ENCODE measurements around the gene IFT74. TPM values are rescaled to one million over a fixed set of nuclear protein-coding genes. Genes with fewer than 3 reads are reported as not detected.
"Not testable (repeated sequence)": the region's sequence is repeated elsewhere in the genome, so short reads cannot be mapped to it uniquely, and the experiment has no call there.

Gene IFT74
- total RNA-seq, 1 donor from 2014 or later, result 22.1 TPM

- DNase-seq (ENCODE audit: low spot score in 2 of 2, unreplicated experiment in 2 of 2), result no peak
- H3K27me3 Mint-ChIP-seq (ENCODE audit: low read depth), result no peaks in the 10 kb centered on the region
- no peak for TF ChIP-seq CTCF (IDR thresholded peaks at IDR 0.05; ENCODE audit: unreplicated experiment)
- H3K36me3 Mint-ChIP-seq, result no peaks in the 10 kb centered on the region
- no peak overlapping the region for H3K4me3 Mint-ChIP-seq
- H3K27ac Mint-ChIP-seq, result no peak overlapping the region
- H3K4me1 Mint-ChIP-seq, result peaks cover 31% of the 10 kb centered on the region
- peaks cover 4% of the 10 kb centered on the region for H3K9me3 Mint-ChIP-seq
Observed at GRCh38 chr9:27089706-27090105, 133.5 kb downstream of the IFT74 start.

DNA sequence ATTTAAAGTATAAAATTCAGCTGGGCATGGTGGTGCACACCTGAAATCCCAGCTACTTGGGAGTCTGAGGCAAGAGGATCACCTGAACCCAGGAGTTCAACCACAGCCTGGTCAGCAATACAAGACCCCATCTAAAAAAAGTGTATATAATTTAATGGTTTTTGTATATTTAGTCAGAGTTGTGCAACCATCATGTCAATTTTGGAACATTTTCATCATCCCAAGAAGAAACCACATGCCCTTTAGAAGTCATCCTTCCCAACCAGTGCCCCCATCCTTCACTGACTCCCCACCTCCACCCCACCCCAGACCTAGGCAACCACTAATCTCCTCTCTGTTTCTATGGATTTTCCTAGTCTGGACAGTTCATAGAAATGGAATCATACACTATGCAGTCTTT is 134.0 kb downstream of the IFT74 start:
- peaks cover 4% of the 10 kb centered on the region for H3K9me3 Mint-ChIP-seq
- no peak for TF ChIP-seq CTCF (IDR thresholded peaks at IDR 0.05; ENCODE audit: unreplicated experiment)
- no peaks in the 10 kb centered on the region for H3K27me3 Mint-ChIP-seq (ENCODE audit: low read depth)
- DNase-seq (ENCODE audit: low spot score in 2 of 2, unreplicated experiment in 2 of 2), result no peak
- peaks cover 33% of the 10 kb centered on the region for H3K4me1 Mint-ChIP-seq
- no peak overlapping the region for H3K27ac Mint-ChIP-seq
- no peak overlapping the region for H3K4me3 Mint-ChIP-seq
- no peaks in the 10 kb centered on the region for H3K36me3 Mint-ChIP-seq

- H3K9me3 Mint-ChIP-seq, result peaks cover 4% of the 10 kb centered on the region
- H3K4me3 Mint-ChIP-seq, result no peak overlapping the region
- H3K27ac Mint-ChIP-seq, result no peak overlapping the region
- H3K27me3 Mint-ChIP-seq (ENCODE audit: low read depth), result no peaks in the 10 kb centered on the region
- TF ChIP-seq CTCF (IDR thresholded peaks at IDR 0.05; ENCODE audit: unreplicated experiment), result no peak
- H3K4me1 Mint-ChIP-seq, result peaks cover 30% of the 10 kb centered on the region
- DNase-seq (ENCODE audit: low spot score in 2 of 2, unreplicated experiment in 2 of 2), result no peak
- H3K36me3 Mint-ChIP-seq, result no peaks in the 10 kb centered on the region
Observed at GRCh38 chr9:27090711-27091110, 134.5 kb downstream of the IFT74 start.

DNA sequence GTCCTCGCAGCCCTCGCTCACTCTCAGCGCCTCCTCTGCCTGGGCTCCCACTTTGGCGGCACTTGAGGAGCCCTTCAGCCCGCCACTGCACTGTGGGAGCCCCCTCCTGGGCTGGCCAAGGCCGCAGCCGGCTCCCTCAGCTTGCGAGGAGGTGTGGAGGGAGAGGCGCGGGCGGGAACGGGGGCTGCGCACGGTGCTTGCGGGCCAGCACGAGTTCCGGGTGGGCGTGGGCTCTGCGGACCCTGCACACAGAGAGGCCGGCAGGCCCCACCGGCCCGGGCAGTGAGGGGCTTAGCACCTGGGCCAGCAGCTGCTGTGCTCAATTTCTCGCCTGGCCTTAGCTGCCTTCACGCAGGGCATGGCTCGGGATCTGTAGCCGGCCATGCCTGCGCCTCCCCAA is 136.3 kb downstream of the IFT74 start:
- not testable (repeated sequence) for DNase-seq (ENCODE audit: low spot score in 2 of 2, unreplicated experiment in 2 of 2); H3K36me3 Mint-ChIP-seq; H3K27ac Mint-ChIP-seq; H3K27me3 Mint-ChIP-seq (ENCODE audit: low read depth); H3K4me3 Mint-ChIP-seq; H3K9me3 Mint-ChIP-seq
- H3K4me1 Mint-ChIP-seq, result peaks cover 19% of the 10 kb centered on the region

DNA sequence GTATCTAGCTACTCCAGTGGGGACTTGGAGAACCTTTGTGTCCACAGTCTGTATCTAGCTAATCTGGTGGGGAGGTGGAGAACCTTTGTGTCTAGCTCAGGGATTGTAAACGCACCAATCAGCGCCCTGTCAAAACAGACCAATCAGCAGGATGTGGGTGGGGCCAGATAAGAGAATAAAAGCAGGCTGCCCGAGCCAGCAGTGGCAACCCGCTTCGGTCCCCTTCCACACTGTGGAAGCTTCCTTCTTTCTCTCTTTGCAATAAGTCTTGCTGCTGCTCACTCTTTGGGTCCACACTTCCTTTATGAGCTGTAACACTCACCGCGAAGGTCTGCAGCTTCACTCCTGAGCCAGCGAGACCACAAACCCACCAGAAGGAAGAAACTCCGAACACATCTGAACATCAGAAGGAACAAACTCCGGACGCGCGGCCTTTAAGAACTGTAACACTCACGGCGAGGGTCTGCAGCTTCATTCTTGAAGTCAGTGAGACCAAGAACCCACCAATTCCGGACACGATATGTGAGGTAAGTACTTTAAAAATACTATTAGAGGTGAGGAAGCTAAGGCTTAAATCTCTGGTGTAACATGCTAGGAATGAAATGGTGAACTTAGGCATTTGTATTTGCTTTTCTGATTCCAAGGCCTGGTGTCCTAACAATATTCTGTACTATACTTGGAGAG is 137.3 kb downstream of the IFT74 start:
- H3K4me3 Mint-ChIP-seq; DNase-seq (ENCODE audit: low spot score in 2 of 2, unreplicated experiment in 2 of 2); H3K27me3 Mint-ChIP-seq (ENCODE audit: low read depth); H3K36me3 Mint-ChIP-seq; H3K27ac Mint-ChIP-seq: not testable (repeated sequence)
- peaks cover 13% of the 10 kb centered on the region for H3K9me3 Mint-ChIP-seq
- H3K4me1 Mint-ChIP-seq, result peaks cover 17% of the 10 kb centered on the region

DNA sequence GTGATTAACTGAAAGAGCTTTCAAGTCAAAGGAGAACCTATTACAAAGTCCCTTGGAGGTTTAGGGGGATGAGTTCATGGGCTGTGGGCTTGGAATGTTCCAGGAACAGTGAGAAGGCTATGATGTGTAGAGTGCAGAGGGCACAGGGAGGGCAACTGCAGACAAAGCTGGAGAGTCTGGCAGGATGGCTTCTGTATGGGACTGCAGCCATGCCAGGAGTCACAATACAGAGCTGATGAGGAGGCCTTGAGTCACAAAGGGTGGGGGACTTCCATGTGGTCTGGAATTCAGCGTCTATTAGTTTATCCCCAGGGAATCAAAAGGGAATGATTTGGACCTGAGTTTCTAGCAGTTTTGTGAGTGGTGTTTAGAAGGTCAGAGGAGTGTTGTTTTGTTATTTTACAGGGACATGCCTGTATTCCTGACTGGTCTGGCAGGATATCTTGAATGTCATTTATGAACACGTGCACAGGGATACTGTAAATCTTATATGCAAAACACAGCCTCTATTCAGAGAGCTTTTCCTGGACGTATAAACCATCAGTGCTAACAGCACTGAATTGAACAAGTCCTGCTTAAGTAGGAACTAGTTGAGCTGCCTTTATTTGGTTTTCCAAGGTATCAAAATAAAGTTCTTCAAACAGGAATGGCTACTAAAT is 138.6 kb downstream of the IFT74 start:
- Mint-ChIP-seq H3K27me3 (ENCODE audit: low read depth) (peaks cover 3% of the 10 kb centered on the region), H3K27ac (no peak overlapping the region)

More for the DNA sequence above, 138.6 kb downstream of the IFT74 start:
- H3K9me3 Mint-ChIP-seq, result peaks cover 13% of the 10 kb centered on the region
- no peak for TF ChIP-seq CTCF (IDR thresholded peaks at IDR 0.05; ENCODE audit: unreplicated experiment)
- no peak for DNase-seq (ENCODE audit: low spot score in 2 of 2, unreplicated experiment in 2 of 2)
- no peaks in the 10 kb centered on the region for H3K36me3 Mint-ChIP-seq
- H3K4me1 Mint-ChIP-seq, result peaks cover 6% of the 10 kb centered on the region
- no peak overlapping the region for H3K4me3 Mint-ChIP-seq
